HepG2 (cell line): Measurements from ENCODE around the gene FUZ. TPM values are rescaled to one million over a fixed set of nuclear protein-coding genes. Genes with fewer than 3 reads are reported as not detected.

ENCODE experiments used
- GABPA ChIP-seq, 2 experiments: IDR thresholded peaks; 2 replicates each; pipeline ENCODE4 v1.6.1; 2011 to 2016; ENCODE audit warnings: low read depth in 2 of 2, low read length in 1 of 2, missing biosample characterization in 1 of 2, missing genetic modification characterization in 1 of 2
- HMG20B ChIP-seq: conservative IDR thresholded peaks from 2 replicates; pipeline ENCODE4 v1.6.1; 2016; ENCODE audit warnings: missing genetic modification reagents, missing compliant biosample characterization
- HMGXB4 ChIP-seq, 2 experiments: sonication (generic) in 1 of 2; formaldehyde crosslinking in 1 of 2; IDR thresholded peaks; 2 replicates each; pipeline versions ENCODE4 v1.4.0 to v1.6.1; 2018 to 2020; ENCODE audit warnings: missing genetic modification reagents in 2 of 2, borderline replicate concordance in 1 of 2, low read depth in 1 of 2, mild to moderate bottlenecking in 1 of 2, missing biosample characterization in 1 of 2
- HNRNPLL ChIP-seq: fragments of 200-400 bp; formaldehyde crosslinking; IDR thresholded peaks from 2 replicates; pipeline ENCODE4 v1.6.1; 2017; ENCODE audit warnings: mild to moderate bottlenecking, low read depth, low read length; ENCODE audit not compliant: poor library complexity, severe bottlenecking
- KDM4B ChIP-seq: sonication (generic); formaldehyde crosslinking; IDR thresholded peaks from 2 replicates; pipeline ENCODE4 v1.4.0; 2020; ENCODE audit warnings: missing genetic modification reagents
- MTA1 ChIP-seq: sonication (generic); formaldehyde crosslinking; IDR thresholded peaks from 2 replicates; pipeline ENCODE4 v1.4.0; 2020; ENCODE audit warnings: missing genetic modification reagents, mild to moderate bottlenecking, borderline replicate concordance
- NRL ChIP-seq: sonication (generic); formaldehyde crosslinking; IDR thresholded peaks from 2 replicates; pipeline ENCODE4 v1.5.0; 2020; ENCODE audit warnings: missing genetic modification reagents, mild to moderate bottlenecking, moderate library complexity, borderline replicate concordance
- PHF20 ChIP-seq: sonication (generic); formaldehyde crosslinking; IDR thresholded peaks from 2 replicates; pipeline ENCODE4 v1.5.0; 2020; ENCODE audit warnings: mild to moderate bottlenecking, missing genetic modification reagents
- PHF21A ChIP-seq: sonication (generic); formaldehyde crosslinking; IDR thresholded peaks from 2 replicates; pipeline ENCODE4 v1.5.0; 2020; ENCODE audit warnings: mild to moderate bottlenecking, missing genetic modification reagents
- SIN3A ChIP-seq: IDR thresholded peaks from 2 replicates; pipeline ENCODE4 v1.6.1; 2011; ENCODE audit warnings: low read depth, mild to moderate bottlenecking, control low read depth, low read length, borderline replicate concordance
- SMAD3 ChIP-seq: sonication (generic); formaldehyde crosslinking; IDR thresholded peaks from 2 replicates; pipeline ENCODE4 v1.4.0; 2020; ENCODE audit warnings: missing genetic modification reagents
- ZNF232 ChIP-seq: sonication (generic); formaldehyde crosslinking; IDR thresholded peaks from 2 replicates; pipeline ENCODE4 v1.4.0; 2020; ENCODE audit warnings: missing genetic modification reagents, borderline replicate concordance
- ZNF382 ChIP-seq: sonication (generic); formaldehyde crosslinking; IDR thresholded peaks from 2 replicates; pipeline ENCODE4 v1.5.0; 2020; ENCODE audit warnings: missing genetic modification reagents, mild to moderate bottlenecking, borderline replicate concordance
- ZNF766 ChIP-seq: sonication (generic); formaldehyde crosslinking; IDR thresholded peaks from 2 replicates; pipeline ENCODE4 v1.5.0; 2020; ENCODE audit warnings: missing genetic modification reagents, borderline replicate concordance
- polyA plus RNA-seq, 8 experiments: library from polyadenylated mRNA; depleted of rRNA in 3 of 8; stranded (reverse) in 7 of 8; unstranded in 1 of 8; fragments of >200 nt; fragmentation: Illumina TruSeq in 4 of 8; extraction: Trizol in 4 of 8; gene quantifications; 2 replicates each; pipeline versions ENCODE4 v1.2.1 to v1.2.3, GENCODE V29; 2011 to 2016; ENCODE audit warnings: low read depth in 4 of 8, missing spikeins in 1 of 8, mixed read lengths in 1 of 8; ENCODE audit not compliant: insufficient read depth in 1 of 8
- total RNA-seq, 5 experiments: library from RNA; depleted of rRNA; stranded (reverse); fragments of >200 nt; fragmentation: Illumina TruSeq; extraction: Trizol; gene quantifications; 2 replicates each; pipeline ENCODE4 v1.2.3, GENCODE V29; 2016; ENCODE audit warnings: low read depth in 1 of 5
- TF ChIP-seq, protein P1 (sequence below): sonication (generic); formaldehyde crosslinking; IDR thresholded peaks from 2 replicates; pipeline ENCODE4 v1.5.0; 2020; ENCODE audit warnings: missing genetic modification reagents
- TF ChIP-seq, protein P2 (sequence below): sonication (generic); formaldehyde crosslinking; IDR thresholded peaks from 2 replicates; pipeline ENCODE4 v1.5.1; 2020; ENCODE audit warnings: mild to moderate bottlenecking, moderate library complexity, missing genetic modification reagents
- TF ChIP-seq, protein P3 (sequence below): sonication (generic); formaldehyde crosslinking; IDR thresholded peaks from 2 replicates; pipeline ENCODE4 v1.5.1; 2020; ENCODE audit warnings: missing genetic modification reagents, mild to moderate bottlenecking, borderline replicate concordance
- TF ChIP-seq, protein P4 (sequence below): IDR thresholded peaks from 2 replicates; pipeline ENCODE4 v1.6.1; 2016; ENCODE audit warnings: missing compliant biosample characterization, missing genetic modification reagents, borderline replicate concordance

Gene FUZ
- total and polyA plus RNA-seq, 2 of the 13 experiments (the other 11 are each of a cell fraction or from before 2014, with no cell fraction given), result 0.08 TPM; not detected in 1

DNA sequence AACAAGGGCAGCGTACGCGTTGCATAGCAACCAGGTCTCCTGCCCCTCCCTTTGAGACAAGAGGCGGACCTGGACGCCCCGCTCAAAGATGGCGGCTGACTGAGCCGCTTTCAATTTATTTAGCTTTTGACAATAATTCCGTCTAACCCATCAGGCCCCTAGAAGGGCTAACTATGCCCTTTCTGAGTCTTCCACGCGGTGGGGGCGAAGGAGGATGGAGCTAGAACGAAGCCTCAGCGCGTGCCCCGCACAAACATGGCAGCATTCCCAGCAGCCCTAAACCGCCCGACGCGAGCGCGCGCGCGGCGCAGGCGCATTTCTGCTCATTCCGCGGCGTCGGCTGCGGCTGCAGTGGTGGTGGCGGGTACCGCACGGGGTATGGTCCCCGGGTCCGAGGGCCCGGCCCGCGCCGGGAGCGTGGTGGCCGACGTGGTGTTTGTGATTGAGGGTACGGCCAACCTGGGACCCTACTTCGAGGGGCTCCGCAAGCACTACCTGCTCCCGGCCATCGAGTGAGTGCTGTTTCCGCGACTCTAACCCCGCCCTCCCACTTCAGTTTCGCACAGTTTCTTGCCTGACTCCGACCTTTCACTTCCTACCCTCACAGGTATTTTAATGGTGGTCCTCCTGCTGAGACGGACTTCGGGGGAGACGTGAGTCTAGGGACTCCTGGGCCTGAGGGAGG, 5.0 kb upstream of the FUZ start, which contains the start of gene MED25 (continued):
- TF ChIP-seq SMAD3 (CRISPR knock-in tag) (peak; percentile 68; the same call in 1 of the 2 replicates), HNRNPLL (peak; percentile 80), PHF20 (peak; percentile 70), NRL (peak; percentile 56; the same call in 1 of the 2 replicates), HMG20B (CRISPR knock-in tag) (0 out of 2 replicates have a peak, but pooled peaks have one; percentile 43), GABPA (IDR thresholded peaks at IDR 0.05; ENCODE audit: low read depth, low read length) (no peak), GABPA (CRISPR knock-in tag; IDR thresholded peaks at IDR 0.05; ENCODE audit: low read depth) (peak; percentile 40), ZNF382 (no peak), MTA1 (CRISPR knock-in tag) (0 out of 2 replicates have a peak, but pooled peaks have one; percentile 0), KDM4B (0 out of 2 replicates have a peak, but pooled peaks have one; percentile 6), ZNF766 (CRISPR knock-in tag) (no peak), HMGXB4 (CRISPR knock-in tag; IDR thresholded peaks at IDR 0.05; ENCODE audit: borderline replicate concordance in 1 of 2, low read depth in 1 of 2) (peak; percentile 58 to 75; a peak in 2 of 4 replicates), SIN3A (0 out of 2 replicates have a peak, but pooled peaks have one; percentile 35), PHF21A (CRISPR knock-in tag) (0 out of 2 replicates have a peak, but pooled peaks have one; percentile 31), ZNF232 (peak; percentile 48; the same call in 1 of the 2 replicates)
- TF ChIP-seq, protein P1, sequence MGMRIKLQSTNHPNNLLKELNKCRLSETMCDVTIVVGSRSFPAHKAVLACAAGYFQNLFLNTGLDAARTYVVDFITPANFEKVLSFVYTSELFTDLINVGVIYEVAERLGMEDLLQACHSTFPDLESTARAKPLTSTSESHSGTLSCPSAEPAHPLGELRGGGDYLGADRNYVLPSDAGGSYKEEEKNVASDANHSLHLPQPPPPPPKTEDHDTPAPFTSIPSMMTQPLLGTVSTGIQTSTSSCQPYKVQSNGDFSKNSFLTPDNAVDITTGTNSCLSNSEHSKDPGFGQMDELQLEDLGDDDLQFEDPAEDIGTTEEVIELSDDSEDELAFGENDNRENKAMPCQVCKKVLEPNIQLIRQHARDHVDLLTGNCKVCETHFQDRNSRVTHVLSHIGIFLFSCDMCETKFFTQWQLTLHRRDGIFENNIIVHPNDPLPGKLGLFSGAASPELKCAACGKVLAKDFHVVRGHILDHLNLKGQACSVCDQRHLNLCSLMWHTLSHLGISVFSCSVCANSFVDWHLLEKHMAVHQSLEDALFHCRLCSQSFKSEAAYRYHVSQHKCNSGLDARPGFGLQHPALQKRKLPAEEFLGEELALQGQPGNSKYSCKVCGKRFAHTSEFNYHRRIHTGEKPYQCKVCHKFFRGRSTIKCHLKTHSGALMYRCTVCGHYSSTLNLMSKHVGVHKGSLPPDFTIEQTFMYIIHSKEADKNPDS, result no peak
- TF ChIP-seq, protein P2, sequence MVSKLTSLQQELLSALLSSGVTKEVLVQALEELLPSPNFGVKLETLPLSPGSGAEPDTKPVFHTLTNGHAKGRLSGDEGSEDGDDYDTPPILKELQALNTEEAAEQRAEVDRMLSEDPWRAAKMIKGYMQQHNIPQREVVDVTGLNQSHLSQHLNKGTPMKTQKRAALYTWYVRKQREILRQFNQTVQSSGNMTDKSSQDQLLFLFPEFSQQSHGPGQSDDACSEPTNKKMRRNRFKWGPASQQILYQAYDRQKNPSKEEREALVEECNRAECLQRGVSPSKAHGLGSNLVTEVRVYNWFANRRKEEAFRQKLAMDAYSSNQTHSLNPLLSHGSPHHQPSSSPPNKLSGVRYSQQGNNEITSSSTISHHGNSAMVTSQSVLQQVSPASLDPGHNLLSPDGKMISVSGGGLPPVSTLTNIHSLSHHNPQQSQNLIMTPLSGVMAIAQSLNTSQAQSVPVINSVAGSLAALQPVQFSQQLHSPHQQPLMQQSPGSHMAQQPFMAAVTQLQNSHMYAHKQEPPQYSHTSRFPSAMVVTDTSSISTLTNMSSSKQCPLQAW (CRISPR knock-in tag), result peak; percentile 66; the same call in 1 of the 2 replicates
- TF ChIP-seq, protein P3, sequence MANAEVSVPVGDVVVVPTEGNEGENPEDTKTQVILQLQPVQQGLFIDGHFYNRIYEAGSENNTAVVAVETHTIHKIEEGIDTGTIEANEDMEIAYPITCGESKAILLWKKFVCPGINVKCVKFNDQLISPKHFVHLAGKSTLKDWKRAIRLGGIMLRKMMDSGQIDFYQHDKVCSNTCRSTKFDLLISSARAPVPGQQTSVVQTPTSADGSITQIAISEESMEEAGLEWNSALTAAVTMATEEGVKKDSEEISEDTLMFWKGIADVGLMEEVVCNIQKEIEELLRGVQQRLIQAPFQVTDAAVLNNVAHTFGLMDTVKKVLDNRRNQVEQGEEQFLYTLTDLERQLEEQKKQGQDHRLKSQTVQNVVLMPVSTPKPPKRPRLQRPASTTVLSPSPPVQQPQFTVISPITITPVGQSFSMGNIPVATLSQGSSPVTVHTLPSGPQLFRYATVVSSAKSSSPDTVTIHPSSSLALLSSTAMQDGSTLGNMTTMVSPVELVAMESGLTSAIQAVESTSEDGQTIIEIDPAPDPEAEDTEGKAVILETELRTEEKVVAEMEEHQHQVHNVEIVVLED (CRISPR knock-in tag), result peak; percentile 86
- TF ChIP-seq, protein P4, sequence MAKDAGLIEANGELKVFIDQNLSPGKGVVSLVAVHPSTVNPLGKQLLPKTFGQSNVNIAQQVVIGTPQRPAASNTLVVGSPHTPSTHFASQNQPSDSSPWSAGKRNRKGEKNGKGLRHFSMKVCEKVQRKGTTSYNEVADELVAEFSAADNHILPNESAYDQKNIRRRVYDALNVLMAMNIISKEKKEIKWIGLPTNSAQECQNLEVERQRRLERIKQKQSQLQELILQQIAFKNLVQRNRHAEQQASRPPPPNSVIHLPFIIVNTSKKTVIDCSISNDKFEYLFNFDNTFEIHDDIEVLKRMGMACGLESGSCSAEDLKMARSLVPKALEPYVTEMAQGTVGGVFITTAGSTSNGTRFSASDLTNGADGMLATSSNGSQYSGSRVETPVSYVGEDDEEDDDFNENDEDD (CRISPR knock-in tag), result peak; percentile 62; the same call in 1 of the 2 replicates
